ENCODE results near the gene ERO1A.

The ERO1A gene

DNA sequence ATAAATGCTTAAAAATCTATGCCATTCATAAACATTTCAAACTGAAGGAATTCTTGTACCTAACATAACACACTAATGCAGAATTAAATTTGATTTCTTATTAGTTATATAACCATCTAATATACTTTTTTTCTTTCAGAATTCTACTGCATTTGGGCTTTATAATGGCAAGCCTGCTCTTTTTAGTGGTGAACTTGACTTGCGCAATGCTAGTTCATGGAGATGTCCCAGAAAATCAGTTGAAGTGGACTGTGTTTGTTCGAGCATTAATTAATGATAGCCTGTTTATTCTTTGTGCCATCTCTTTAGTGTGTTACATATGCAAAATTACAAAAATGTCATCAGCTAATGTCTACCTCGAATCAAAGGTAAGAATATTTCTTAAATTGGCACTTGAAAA lies 95.4 kb downstream of the ERO1A start:
- DNase-seq: no peak

DNA sequence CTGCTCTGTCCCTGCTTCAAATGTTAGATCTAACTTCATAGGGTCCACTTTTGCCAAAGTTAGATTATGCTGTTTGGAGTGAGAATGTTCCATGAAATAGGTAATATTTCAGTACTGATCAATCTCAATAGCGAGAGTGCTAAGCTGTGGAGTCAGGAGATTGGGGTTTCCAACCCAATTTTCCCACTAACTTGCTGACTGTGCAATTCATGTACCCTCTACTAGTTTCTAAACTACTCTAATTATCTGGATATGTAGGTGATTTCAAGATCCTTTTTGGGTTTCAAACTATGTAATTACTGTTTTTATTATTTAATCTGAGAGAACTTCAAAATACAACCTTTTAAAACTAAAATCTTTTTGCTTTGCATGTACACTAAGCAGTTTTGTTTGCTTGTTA lies 96.8 kb downstream of the ERO1A start:
- no peak for DNase-seq

DNA sequence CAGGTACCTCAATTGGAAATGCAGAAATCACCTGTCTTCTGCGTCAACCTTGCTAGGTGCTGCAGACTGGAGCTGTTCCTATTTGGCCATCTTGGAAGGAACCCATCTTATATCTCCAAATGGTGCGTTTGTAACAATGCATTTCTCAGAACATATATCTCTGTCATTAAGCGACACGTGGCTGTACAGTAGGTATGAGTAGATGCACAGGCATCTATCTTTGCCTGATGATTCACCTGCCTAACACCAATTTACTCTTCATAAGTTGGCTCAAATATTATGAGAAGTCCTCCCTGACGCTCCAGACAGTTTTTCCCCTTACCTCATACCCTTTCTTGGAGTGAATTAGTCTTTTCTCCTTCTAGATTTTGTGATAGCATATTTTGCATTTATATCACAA lies 98.5 kb downstream of the ERO1A start:
- no peak for DNase-seq

- DNase-seq: no peak
These were observed 99.0 kb downstream of the ERO1A start for GRCh38 chr14:52596320-52596719.

- no peak for DNase-seq
These were observed 105.0 kb downstream of the ERO1A start for GRCh38 chr14:52590318-52590717.

Data from DMS79 treated with DMSO at 0.1 percent for 48 hours (cell line).